HUES64 (cell line): ENCODE data around the gene TGM5.

ENCODE experiments used
- H3K27ac ChIP-seq: 2 replicates; pipeline ENCODE4 v1.7.0; 2013; ENCODE audit warnings: low read depth, low read length, inconsistent platforms
- H3K27me3 ChIP-seq: 2 replicates; pipeline ENCODE4 v1.6.1; 2013; ENCODE audit warnings: mild to moderate bottlenecking, low read length; ENCODE audit not compliant: insufficient read depth
- H3K36me3 ChIP-seq: 2 replicates; pipeline ENCODE4 v1.6.1; 2013; ENCODE audit warnings: mild to moderate bottlenecking, low read length; ENCODE audit not compliant: insufficient read depth
- H3K4me1 ChIP-seq: 2 replicates; pipeline ENCODE4 v1.6.1; 2013; ENCODE audit warnings: mild to moderate bottlenecking, low read length, moderate library complexity; ENCODE audit not compliant: insufficient read depth
- H3K4me3 ChIP-seq: 2 replicates; pipeline ENCODE4 v1.5.1; 2013; ENCODE audit warnings: mild to moderate bottlenecking, low read length, moderate library complexity
- H3K9ac ChIP-seq: 2 replicates; pipeline ENCODE4 v1.6.1; 2013; ENCODE audit warnings: mild to moderate bottlenecking, low read depth, low read length
- H3K9me3 ChIP-seq: 2 replicates; pipeline ENCODE4 v1.6.1; 2013; ENCODE audit warnings: low read depth, low read length; ENCODE audit not compliant: insufficient read depth
- WGBS: fragments of 150-250, 120-280 bp; methylation state at CpG from one replicate; pipeline ENCODE4 v1.1.7; 2013; ENCODE audit warnings: missing lambda C conversion rate; 5-methylcytosine and 5-hydroxymethylcytosine counted together

Gene TGM5

DNA sequence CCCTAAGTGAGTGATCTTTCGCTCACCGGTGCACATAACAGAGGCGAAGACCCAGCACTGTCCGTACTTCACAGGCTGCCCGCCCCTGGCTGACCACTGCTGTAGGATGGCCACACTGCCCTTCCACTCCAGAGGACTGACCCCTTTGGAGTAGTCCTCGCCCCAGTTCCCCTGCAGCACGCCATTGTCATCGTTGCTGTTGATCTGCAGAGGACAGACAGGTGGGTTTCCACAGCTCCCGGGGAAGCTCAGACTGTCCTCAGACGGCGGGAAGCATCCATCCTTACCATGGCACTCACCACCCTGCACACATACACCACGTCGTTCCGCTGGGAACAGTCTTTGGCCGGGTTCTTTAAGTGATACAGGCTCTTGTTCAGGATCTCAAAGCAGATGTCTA, 20.5 kb upstream of the TGM5 start:
- no peak overlapping the region for H3K9ac ChIP-seq
- H3K27me3 ChIP-seq = peaks cover 8% of the 10 kb centered on the region; the same call in 1 of the 2 replicates
- whole genome bisulfite sequencing = 84% methylated on average over 15 of the region's 15 CpGs
- no peak overlapping the region for H3K27ac ChIP-seq
- no peaks in the 10 kb centered on the region for H3K36me3 ChIP-seq
- H3K9me3 ChIP-seq = no peaks in the 10 kb centered on the region
- no peak overlapping the region for H3K4me3 ChIP-seq
- no peaks in the 10 kb centered on the region for H3K4me1 ChIP-seq

DNA sequence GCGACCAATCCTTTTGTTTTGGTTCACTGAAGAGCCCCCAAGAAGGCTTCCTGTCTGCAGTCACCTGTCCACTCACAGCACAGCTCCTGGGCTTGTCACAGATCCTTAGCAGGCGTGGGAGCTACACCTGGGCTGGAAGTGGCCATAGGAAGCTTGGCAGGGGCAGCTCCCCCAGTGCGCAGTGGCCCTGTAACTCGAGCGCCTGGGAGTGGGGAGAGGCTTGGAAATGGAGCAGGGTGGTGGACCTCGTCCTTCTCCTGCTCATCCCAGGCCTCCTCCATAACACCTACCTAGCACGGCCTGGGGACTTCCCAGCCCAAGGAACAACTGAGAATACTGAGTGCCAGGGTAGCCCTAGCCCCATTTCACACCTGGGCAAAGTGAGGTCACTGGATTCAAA, 19.3 kb upstream of the TGM5 start:
- H3K9me3 ChIP-seq = no peaks in the 10 kb centered on the region
- no peak overlapping the region for H3K27ac ChIP-seq
- no peaks in the 10 kb centered on the region for H3K36me3 ChIP-seq
- 65% methylated on average over 7 of the region's 7 CpGs for WGBS
- no peak overlapping the region for H3K9ac ChIP-seq
- H3K4me1 ChIP-seq = no peaks in the 10 kb centered on the region
- no peak overlapping the region for H3K4me3 ChIP-seq
- H3K27me3 ChIP-seq = peaks cover 4% of the 10 kb centered on the region; the same call in 1 of the 2 replicates

DNA sequence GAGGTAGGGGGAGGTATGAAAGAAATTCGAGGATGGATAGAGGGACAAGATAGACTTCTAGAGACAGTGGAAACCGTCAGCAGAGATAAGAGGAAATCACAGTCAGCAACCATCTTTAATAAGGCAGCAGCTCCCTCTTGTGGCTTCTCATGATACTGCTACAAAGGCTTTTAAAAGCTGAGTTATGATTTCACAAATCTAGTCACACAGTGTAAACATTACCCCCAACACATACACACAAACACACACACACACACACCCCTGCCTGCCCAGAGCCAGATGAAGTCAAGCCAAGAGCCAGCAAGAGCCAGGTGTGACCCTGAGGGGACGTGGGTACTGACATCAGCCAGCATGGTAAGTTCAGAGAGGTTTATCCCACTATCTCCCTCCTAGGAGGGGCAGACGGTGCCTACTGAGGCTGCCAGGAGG, 18.9 kb upstream of the TGM5 start:
- Histone ChIP-seq H3K9me3 (no peaks in the 10 kb centered on the region), H3K27ac (no peak overlapping the region), H3K4me1 (no peaks in the 10 kb centered on the region), H3K27me3 (peaks cover 4% of the 10 kb centered on the region; the same call in 1 of the 2 replicates), H3K36me3 (no peaks in the 10 kb centered on the region), H3K9ac (no peak overlapping the region), H3K4me3 (no peak overlapping the region)
- WGBS = 19% methylated on average over 4 of the region's 4 CpGs

DNA sequence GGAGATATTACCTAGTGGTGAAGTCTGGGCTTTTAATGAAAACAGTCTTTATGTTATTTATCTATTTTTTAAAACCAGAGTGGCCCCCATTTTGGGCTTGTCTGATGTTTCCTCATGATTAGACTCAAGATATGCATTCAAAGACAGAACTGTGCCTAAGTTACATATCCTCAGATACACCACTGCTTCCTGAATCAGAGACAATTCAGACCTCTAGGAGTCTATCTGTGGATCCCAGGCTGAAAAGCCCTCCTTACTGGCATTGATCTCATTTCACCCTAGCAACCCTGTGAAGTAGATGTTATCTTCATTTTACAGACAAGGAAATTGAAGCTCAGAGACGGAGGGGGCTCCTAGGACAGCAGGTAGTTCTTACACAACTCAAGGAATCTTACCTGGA, 16.8 kb upstream of the TGM5 start:
- Histone ChIP-seq H3K27ac (no peak overlapping the region), H3K27me3 (peaks cover 4% of the 10 kb centered on the region; the same call in 1 of the 2 replicates), H3K4me1 (no peaks in the 10 kb centered on the region), H3K4me3 (no peak overlapping the region), H3K36me3 (no peaks in the 10 kb centered on the region), H3K9me3 (no peaks in the 10 kb centered on the region), H3K9ac (no peak overlapping the region)
- 78% methylated on average over 1 of the region's 1 CpG for WGBS

DNA sequence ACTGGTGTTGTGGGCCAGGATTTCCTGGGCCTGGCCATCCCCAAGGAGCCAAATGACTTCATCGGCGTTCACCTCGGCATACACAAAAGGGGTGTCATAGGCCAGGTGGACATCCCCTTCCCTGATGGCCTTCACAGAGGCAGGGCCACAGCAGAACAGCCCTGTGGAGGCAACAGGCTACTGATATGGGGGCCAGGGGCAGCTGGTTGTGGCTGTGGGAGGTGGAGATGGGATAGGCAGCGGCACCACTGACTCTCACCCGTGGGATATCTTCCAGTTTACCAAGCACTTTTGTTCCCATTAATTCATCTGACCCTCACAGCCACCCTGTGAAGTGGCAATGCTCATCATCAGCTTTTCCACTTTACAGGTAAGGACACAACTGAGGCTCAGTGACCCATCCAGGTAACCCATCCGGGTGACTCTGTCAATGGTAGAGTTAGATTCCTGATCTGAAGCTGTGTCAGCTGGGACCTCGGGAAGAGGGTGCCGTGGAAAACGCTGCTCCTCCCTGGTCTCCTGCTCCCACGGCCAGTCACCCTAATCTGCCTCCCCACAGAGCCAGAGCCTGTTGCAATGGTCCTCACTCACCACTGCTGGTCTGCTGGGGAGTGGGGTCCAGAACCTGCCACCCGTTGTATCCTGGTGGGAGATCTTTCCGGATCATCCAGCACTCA, 15.3 kb upstream of the TGM5 start:
- Histone ChIP-seq H3K4me3 (no peak overlapping the region), H3K27ac (no peak overlapping the region), H3K9me3 (no peaks in the 10 kb centered on the region), H3K36me3 (no peaks in the 10 kb centered on the region), H3K27me3 (no peaks in the 10 kb centered on the region), H3K9ac (no peak overlapping the region), H3K4me1 (no peaks in the 10 kb centered on the region)
- 97% methylated on average over 12 of the region's 12 CpGs for WGBS

DNA sequence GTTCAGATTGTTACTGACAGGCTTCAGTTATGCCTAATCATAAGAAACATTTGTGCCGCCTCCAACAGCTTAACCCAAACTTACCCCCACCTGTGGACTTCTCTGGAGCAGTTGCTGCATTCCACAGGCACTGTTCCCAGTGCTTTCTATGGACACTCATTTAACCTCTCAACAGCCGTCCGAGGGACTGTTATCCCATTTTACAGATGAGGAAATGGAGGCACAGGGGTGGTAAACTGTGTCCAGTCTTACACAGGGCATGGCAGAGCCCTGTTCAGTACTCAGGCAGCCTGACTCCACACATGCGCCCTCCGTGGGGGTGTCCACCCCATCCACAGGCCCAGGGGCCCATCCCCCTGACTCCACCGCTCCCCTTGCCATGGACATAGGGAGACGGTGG, 14.3 kb upstream of the TGM5 start:
- H3K9ac ChIP-seq = no peak overlapping the region
- 95% methylated on average over 7 of the region's 7 CpGs for WGBS
- no peaks in the 10 kb centered on the region for H3K36me3 ChIP-seq
- H3K27ac ChIP-seq = no peak overlapping the region
- H3K27me3 ChIP-seq = no peaks in the 10 kb centered on the region
- H3K4me1 ChIP-seq = no peaks in the 10 kb centered on the region
- H3K9me3 ChIP-seq = no peaks in the 10 kb centered on the region
- H3K4me3 ChIP-seq = no peak overlapping the region

DNA sequence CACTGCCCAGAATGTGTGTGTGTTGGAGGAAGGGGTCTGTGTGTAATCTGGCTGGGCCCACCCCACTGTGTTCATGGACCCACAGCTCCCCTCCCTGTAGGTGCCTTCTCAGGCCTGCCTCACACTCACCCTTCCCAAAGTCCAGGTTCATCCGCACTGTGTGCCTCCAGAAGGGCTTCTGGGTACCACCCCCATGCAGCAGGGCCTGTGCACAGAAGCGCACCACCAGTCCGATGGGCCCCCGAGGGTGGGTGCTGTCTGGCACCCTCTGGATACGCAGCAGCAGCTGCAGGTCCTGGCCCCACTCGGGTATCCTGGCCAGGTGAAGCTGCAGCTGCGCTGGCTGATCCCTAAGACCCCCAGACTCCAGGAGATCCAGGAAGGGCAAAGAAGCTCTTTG, 12.8 kb upstream of the TGM5 start:
- H3K27ac ChIP-seq = no peak overlapping the region
- WGBS = 93% methylated on average over 7 of the region's 7 CpGs
- no peaks in the 10 kb centered on the region for H3K27me3 ChIP-seq
- H3K9ac ChIP-seq = no peak overlapping the region
- H3K4me1 ChIP-seq = no peaks in the 10 kb centered on the region
- H3K36me3 ChIP-seq = no peaks in the 10 kb centered on the region
- H3K4me3 ChIP-seq = no peak overlapping the region
- H3K9me3 ChIP-seq = no peaks in the 10 kb centered on the region

DNA sequence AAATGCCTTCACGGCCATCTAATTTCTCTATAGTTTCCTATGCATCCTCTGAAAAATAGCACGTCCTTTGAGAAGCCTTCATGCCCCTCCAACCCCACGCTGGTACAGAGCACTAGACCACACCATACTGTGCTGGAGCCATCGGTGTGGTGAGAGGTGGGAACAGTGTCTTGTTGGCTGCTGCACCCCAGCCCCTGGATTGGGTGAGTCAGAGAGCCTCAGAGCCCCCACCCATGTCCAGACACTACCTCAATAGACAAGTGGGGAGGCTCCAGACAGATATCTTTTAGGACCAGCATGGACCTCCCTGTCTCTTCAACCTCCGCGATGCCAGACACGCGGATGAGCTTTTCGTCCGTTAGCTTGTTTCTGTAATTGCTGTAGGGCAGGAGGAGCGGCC, 12.1 kb upstream of the TGM5 start:
- Histone ChIP-seq H3K27me3 (no peaks in the 10 kb centered on the region), H3K36me3 (no peaks in the 10 kb centered on the region), H3K9ac (no peak overlapping the region), H3K4me1 (no peaks in the 10 kb centered on the region), H3K9me3 (no peaks in the 10 kb centered on the region), H3K27ac (no peak overlapping the region), H3K4me3 (no peak overlapping the region)
- 93% methylated on average over 11 of the region's 11 CpGs for WGBS

DNA sequence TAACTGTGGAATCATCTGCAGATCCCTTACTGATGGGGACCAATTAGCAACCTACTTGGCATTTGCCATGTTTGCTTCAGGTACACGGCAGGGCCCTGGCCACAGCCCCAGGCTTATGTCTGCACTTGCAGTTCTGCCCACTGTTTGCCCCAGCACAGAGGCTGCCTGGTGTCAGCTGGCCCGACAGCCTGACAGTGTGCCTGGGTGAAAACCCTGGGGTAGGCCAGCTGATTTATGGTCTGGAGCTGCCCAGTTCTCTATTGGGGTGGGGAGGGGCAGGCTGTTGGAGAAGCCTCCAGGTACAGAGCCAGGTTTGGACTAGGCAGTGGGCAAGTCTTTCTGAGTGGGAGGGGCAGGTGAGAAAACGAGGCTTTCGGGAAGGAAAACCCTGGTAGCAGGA, 11.2 kb upstream of the TGM5 start:
- Histone ChIP-seq H3K9me3 (no peaks in the 10 kb centered on the region), H3K9ac (no peak overlapping the region), H3K4me1 (no peaks in the 10 kb centered on the region), H3K36me3 (no peaks in the 10 kb centered on the region), H3K27me3 (no peaks in the 10 kb centered on the region), H3K4me3 (no peak overlapping the region), H3K27ac (no peak overlapping the region)
- WGBS = 83% methylated on average over 4 of the region's 4 CpGs

DNA sequence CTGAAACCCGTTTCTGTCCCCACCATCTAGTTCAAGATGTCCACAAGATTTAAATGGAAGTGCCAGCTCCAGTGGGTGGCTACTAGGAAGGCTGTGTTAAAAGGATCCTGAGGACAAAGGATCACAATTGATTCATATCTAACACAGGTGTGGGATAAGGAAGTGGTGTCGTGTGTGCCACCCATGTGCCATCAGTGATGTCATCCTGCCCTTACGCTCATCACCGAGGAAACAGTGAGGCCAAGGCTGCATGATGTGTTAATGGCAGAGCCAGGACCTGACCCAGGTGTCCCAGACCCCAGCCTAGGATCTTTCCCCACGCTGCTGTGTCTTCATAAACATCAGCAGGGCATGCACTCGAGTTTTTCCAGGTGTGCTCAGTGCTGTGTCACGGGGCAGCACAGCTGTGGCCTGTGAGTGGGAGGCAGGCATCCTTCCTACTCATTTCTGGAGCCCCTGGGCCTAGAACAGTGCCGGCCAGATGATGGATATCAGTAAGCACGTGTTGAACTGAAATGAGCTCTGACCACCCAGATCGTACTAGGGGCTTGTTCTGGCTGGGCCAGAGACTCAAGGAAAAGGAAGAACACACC, 10.6 kb upstream of the TGM5 start:
- H3K4me3 ChIP-seq = no peak overlapping the region
- no peaks in the 10 kb centered on the region for H3K9me3 ChIP-seq
- no peak overlapping the region for H3K9ac ChIP-seq
- H3K27ac ChIP-seq = no peak overlapping the region
- H3K36me3 ChIP-seq = no peaks in the 10 kb centered on the region
- 88% methylated on average over 10 of the region's 10 CpGs for WGBS
- H3K27me3 ChIP-seq = no peaks in the 10 kb centered on the region
- no peaks in the 10 kb centered on the region for H3K4me1 ChIP-seq

DNA sequence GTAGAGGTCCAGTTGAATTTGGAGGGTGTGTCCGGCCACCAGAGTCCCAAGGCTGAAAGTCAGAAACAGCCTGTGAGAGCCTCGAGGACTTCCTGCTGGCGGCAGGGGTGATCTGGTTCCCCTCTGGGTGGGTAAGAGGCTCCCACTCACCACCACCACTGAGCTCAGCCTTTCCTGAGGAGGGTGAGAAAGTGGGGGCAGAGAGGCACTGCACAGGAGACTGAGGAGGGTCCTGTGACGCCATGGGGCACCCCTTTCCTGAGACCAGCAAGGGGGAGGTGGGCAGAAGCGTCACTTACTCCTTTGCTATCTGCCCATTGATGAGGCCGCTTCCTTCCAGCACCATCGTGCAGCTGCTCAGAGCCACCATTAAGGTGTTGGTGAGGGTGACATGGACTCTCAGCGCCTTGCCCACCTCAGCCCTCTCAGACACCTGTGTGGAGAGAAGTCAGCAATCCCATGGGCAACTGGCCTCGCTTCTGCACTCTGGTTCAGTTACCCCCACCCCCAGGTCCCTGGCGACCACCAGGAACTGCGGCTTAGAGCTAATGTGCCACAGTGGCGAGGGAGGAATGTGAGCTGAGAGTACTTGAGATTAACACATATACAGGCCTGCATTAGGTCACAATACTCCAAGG, 10.0 kb upstream of the TGM5 start:
- no peak overlapping the region for H3K27ac ChIP-seq
- H3K36me3 ChIP-seq = no peaks in the 10 kb centered on the region
- H3K9ac ChIP-seq = no peak overlapping the region
- WGBS = 82% methylated on average over 11 of the region's 12 CpGs
- H3K27me3 ChIP-seq = no peaks in the 10 kb centered on the region
- no peaks in the 10 kb centered on the region for H3K9me3 ChIP-seq
- H3K4me1 ChIP-seq = no peaks in the 10 kb centered on the region
- H3K4me3 ChIP-seq = no peak overlapping the region
